Stimulated activated effector memory CD8-positive, alpha-beta T cell treated with anti-CD3 and anti-CD28 coated beads, Interleukin-12 subunit alpha, Interleukin-12 subunit beta, amount 100 ng/mL, for 72 hours (primary cell): ENCODE results near the gene COL9A3.

Experiments used
- ATAC-seq: fragments of 150-1000 bp; cut with Tn5 transposase; 2 replicates; pipeline ENCODE4 v1.10.0; 2021
- DNase-seq, 2 donors: peaks; one replicate each; pipeline ENCODE4 v3.0.0; 2021 to 2022; ENCODE audit warnings: low spot score in 2 of 2
- H3K27ac Mint-ChIP-seq: one replicate; pipeline ENCODE4 v1.8.0; 2022; ENCODE audit warnings: mild to moderate bottlenecking, mixed read lengths
- H3K36me3 Mint-ChIP-seq: one replicate; pipeline ENCODE4 v1.8.0; 2022; ENCODE audit warnings: mild to moderate bottlenecking, mixed read lengths
- H3K4me1 Mint-ChIP-seq: one replicate; pipeline ENCODE4 v1.8.0; 2022; ENCODE audit warnings: mixed read lengths
- H3K4me3 Mint-ChIP-seq: one replicate; pipeline ENCODE4 v1.8.0; 2022; ENCODE audit warnings: mild to moderate bottlenecking, mixed read lengths
- H3K9me3 Mint-ChIP-seq: one replicate; pipeline ENCODE4 v1.8.0; 2022; ENCODE audit warnings: mixed read lengths

COL9A3 gene

DNA sequence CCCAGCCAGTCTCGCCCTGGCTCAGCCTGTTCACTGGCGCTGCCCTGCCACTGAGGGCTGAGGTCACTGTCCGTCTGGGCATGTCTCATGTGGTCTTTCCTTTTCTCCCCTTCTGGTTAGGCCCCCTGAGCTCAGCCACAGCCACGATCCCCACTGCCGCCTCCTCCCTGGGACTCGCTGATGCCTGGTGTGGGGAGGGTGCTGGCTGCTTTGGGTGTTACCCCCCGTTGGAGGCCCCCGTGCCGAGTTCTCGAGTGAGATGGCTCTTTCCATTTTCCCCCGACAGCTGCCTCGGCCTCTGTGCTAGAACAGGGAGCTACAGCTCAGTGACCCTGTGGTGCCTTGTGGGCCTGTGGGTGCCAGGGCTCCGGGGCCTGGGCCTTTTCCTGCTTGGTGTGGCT is 59.7 kb downstream of the COL9A3 start:
- H3K36me3 Mint-ChIP-seq, result peaks cover 10% of the 10 kb centered on the region
- peaks cover 37% of the 10 kb centered on the region for H3K4me1 Mint-ChIP-seq
- DNase-seq, result no peak
- H3K27ac Mint-ChIP-seq, result no peak overlapping the region
- ATAC-seq, result peak; percentile 31
- no peaks in the 10 kb centered on the region for H3K9me3 Mint-ChIP-seq
- no peak overlapping the region for H3K4me3 Mint-ChIP-seq

GRCh38 chr20:62876902-62877816 is 60.3 kb downstream of the COL9A3 start:
- Mint-ChIP-seq H3K4me1 (peaks cover 40% of the 10 kb centered on the region), H3K4me3 (no peak overlapping the region), H3K9me3 (no peaks in the 10 kb centered on the region), H3K27ac (no peak overlapping the region), H3K36me3 (peaks cover 16% of the 10 kb centered on the region)
- ATAC-seq, result peak; percentile 39
- no peak for DNase-seq

- Mint-ChIP-seq H3K27ac (no peak overlapping the region), H3K4me1 (peaks cover 32% of the 10 kb centered on the region), H3K36me3 (peaks cover 18% of the 10 kb centered on the region), H3K4me3 (no peak overlapping the region), H3K9me3 (no peaks in the 10 kb centered on the region)
- DNase-seq (no peak), ATAC-seq (no peak)
Measured at GRCh38 chr20:62878244-62879038, 61.6 kb downstream of the COL9A3 start.

GRCh38 chr20:62879275-62880146 is 62.7 kb downstream of the COL9A3 start:
- H3K27ac Mint-ChIP-seq, result no peak overlapping the region
- no peak overlapping the region for H3K4me3 Mint-ChIP-seq
- H3K9me3 Mint-ChIP-seq, result no peaks in the 10 kb centered on the region
- ATAC-seq (no peak), DNase-seq (no peak)
- H3K4me1 Mint-ChIP-seq, result peaks cover 22% of the 10 kb centered on the region
- H3K36me3 Mint-ChIP-seq, result peaks cover 18% of the 10 kb centered on the region

DNA sequence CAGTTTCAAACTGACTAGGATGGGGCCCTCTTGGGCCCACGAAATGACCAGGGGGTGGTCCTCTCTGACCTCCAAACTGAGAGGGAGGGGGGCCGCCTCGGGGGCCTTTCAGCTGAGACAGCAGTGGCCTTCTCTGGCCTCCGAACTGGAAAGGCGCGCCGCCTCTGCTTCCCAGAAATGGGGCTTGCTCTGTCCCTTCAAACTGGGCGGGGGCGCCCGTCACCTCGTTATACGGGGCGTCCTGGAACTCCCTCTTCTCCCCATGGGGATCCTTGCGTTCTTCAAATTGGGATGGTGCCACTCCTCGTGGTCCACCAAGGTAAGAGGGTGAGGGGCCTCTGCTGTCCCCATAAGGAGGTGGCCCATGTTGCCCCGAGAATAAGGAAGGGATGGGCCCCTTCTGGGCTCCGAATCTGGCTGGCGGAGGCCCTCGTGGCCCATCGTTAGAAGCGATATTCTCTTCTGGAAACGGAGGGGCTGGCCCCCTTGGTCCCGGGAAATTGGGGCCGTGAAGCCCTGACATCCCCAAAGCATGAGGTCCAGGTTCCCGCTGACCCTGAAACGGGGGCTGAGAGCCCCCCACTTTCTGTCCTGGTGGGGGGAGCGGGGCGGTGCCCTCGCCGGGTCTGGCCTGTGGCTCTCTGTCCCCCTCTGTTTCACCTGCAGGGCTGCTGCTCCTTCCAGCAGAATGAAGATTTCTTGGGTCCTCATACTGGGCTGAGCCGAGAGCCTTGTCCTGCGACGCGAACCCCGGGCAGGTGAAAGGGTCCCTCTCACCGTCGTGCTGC is 63.5 kb downstream of the COL9A3 start:
- Mint-ChIP-seq H3K4me1 (peaks cover 18% of the 10 kb centered on the region), H3K36me3 (peaks cover 16% of the 10 kb centered on the region), H3K27ac (no peak overlapping the region), H3K4me3 (no peak overlapping the region), H3K9me3 (no peaks in the 10 kb centered on the region)
- DNase-seq (no peak), ATAC-seq (no peak)

GRCh38 chr20:62880935-62881661 is 64.2 kb downstream of the COL9A3 start:
- no peak for DNase-seq
- H3K9me3 Mint-ChIP-seq, result no peaks in the 10 kb centered on the region
- peaks cover 11% of the 10 kb centered on the region for H3K4me1 Mint-ChIP-seq
- H3K4me3 Mint-ChIP-seq, result no peak overlapping the region
- no peak for ATAC-seq
- peaks cover 13% of the 10 kb centered on the region for H3K36me3 Mint-ChIP-seq
- peak overlapping the region; percentile 48 for H3K27ac Mint-ChIP-seq

DNA sequence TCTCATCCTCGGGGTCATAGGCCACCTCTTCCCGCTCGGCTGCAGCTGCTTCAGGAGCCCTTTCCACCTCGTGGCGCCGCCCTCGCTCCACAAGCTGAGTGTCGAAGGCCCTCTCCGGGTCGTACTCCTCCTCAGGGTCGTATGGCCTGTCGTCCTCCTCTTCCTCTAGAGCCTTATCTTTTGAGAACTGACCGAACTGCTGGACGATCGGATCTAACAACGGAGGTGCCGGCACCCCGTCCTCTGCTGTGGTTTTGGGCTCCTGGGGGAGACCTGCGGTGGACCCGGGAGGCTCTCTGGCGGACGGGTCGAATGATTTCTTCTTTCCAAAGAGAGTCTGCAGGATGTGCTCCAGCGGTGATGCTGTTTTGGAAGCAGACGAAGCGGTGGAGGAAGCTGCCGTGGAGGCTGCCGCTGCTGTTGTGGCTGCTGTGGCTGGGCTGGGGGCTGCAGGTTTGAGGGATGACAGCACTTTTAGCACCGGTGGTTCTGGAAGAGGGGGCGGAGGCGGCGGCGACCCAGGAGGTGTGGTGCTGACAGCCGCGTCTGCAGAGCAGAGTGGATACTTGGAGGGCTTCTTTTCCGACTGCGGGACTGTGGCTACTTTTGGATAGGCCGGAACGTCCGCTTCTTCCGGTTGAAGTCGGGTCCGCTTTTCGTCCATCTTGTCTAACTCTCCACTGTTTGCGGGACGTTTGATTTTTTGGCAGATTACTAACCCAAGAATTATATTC is 65.0 kb downstream of the COL9A3 start:
- H3K4me3 Mint-ChIP-seq, result no peak overlapping the region
- peaks cover 10% of the 10 kb centered on the region for H3K4me1 Mint-ChIP-seq
- ATAC-seq (no peak), DNase-seq (no peak)
- H3K36me3 Mint-ChIP-seq, result peaks cover 20% of the 10 kb centered on the region
- H3K27ac Mint-ChIP-seq, result peak overlapping the region; percentile 48
- H3K9me3 Mint-ChIP-seq, result no peaks in the 10 kb centered on the region

DNA sequence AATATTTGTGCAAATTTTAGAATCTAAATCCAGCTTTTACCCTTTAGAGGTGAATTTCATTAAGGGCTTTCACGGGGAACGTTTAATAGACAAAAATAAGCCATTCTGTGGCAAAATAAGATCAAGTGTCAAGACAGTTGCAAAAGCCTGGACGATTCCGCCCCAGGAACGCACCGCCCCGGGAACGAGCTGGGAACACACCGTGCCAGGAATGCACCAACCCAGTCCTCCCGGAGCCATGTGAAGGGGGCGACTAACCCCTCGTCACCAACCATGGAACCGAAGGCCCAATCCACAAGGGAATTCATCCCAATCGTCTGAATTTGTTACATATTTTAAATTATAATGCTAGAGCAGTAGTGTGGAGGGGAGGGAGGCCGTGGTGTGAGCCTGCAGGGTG is 65.6 kb downstream of the COL9A3 start:
- H3K27ac Mint-ChIP-seq, result no peak overlapping the region
- H3K9me3 Mint-ChIP-seq, result no peaks in the 10 kb centered on the region
- H3K4me1 Mint-ChIP-seq, result peaks cover 12% of the 10 kb centered on the region
- DNase-seq (no peak), ATAC-seq (no peak)
- no peak overlapping the region for H3K4me3 Mint-ChIP-seq
- peaks cover 26% of the 10 kb centered on the region for H3K36me3 Mint-ChIP-seq

GRCh38 chr20:62884556-62884955 is 67.7 kb downstream of the COL9A3 start:
- DNase-seq, result no peak
- no peak for ATAC-seq
- Mint-ChIP-seq H3K36me3 (peaks cover 48% of the 10 kb centered on the region), H3K4me1 (peaks cover 17% of the 10 kb centered on the region), H3K27ac (no peak overlapping the region), H3K4me3 (no peak overlapping the region), H3K9me3 (no peaks in the 10 kb centered on the region)

DNA sequence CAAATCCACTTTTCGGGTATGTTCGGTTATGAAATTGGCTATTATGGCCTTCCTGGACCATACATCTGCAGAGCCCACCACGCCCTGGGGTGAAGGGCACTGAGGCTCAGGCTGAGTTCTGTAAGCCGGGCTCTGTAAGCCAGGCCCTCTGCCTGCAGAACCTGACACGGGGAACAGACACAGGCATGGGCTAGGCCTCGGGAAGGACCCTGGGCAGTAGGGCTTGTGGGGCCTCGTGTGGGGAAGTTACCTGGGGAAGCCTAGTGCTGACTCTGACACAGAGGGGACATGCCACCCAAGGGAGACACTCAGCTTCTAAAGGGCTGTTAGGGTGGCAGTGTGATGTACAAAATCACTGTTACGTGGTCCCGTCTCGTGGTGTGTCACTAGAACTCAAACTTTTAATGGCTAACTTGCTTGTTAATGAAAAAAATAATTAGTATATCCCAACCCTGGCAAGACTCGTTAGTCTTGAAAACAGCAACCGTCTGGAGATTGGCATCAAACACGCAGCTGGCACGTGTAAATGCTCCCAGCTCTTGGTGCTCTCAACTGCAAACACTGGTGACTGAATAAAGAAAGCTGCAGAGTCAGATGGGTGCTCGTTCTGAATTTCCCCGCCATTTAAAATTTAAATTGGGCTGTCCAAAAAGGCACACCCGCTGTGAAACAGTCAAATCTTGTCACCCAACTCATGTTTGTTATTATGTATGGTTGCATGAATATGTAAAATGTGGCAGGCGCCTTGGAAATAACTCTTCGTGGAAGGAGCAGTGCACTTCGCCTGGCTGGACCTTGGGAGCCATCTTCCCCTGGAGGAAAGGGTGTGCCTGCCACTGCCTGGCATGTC is 68.4 kb downstream of the COL9A3 start:
- peaks cover 55% of the 10 kb centered on the region for H3K36me3 Mint-ChIP-seq
- DNase-seq (no peak), ATAC-seq (no peak)
- H3K4me3 Mint-ChIP-seq, result no peak overlapping the region
- no peak overlapping the region for H3K27ac Mint-ChIP-seq
- H3K4me1 Mint-ChIP-seq, result peaks cover 17% of the 10 kb centered on the region
- H3K9me3 Mint-ChIP-seq, result no peaks in the 10 kb centered on the region

GRCh38 chr20:62885896-62886708 is 69.3 kb downstream of the COL9A3 start:
- no peaks in the 10 kb centered on the region for H3K9me3 Mint-ChIP-seq
- H3K4me3 Mint-ChIP-seq, result no peak overlapping the region
- ATAC-seq (no peak), DNase-seq (no peak)
- peaks cover 63% of the 10 kb centered on the region for H3K36me3 Mint-ChIP-seq
- H3K27ac Mint-ChIP-seq, result peak overlapping the region; percentile 54
- H3K4me1 Mint-ChIP-seq, result peaks cover 17% of the 10 kb centered on the region

DNA sequence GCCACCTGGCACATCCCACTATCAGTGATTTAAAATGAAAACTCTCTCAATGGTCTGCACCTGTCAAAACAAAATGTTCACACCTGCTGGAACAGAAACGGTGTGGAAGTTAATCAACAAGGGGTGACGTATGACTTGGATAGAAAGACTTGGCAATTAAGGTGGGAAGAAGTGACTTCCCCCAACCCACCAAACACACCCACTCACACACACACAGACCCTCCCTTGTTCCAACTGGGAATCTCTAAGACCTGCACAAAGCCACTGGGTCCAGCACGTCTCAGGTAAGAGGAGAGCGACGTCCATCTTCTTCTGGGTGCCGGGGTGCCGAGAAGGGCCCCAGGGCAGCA is 69.8 kb downstream of the COL9A3 start:
- no peak for DNase-seq
- Mint-ChIP-seq H3K4me3 (no peak overlapping the region), H3K36me3 (peaks cover 64% of the 10 kb centered on the region), H3K4me1 (peaks cover 13% of the 10 kb centered on the region), H3K27ac (peak overlapping the region; percentile 54), H3K9me3 (no peaks in the 10 kb centered on the region)
- ATAC-seq, result no peak
